IMR-90 (cell line): ENCODE measurements around the gene CD96. TPM values are rescaled to one million over a fixed set of nuclear protein-coding genes. Genes with fewer than 3 reads are reported as not detected.
A peak's percentile ranks its signal among the peaks of the same experiment; 100 is the strongest.
"Not testable (repeated sequence)": the region's sequence is repeated elsewhere in the genome, so short reads cannot be mapped to it uniquely, and the experiment has no call there.

ENCODE experiments used
- ATAC-seq: fragments of 200-7000 bp; cut with Tn5 transposase; 2 replicates; pipeline ENCODE4 v1.9.1; 2020; ENCODE audit warnings: low read depth, mild to moderate bottlenecking, moderate library complexity
- BruUV-seq: library from RNA; stranded (reverse); fragments of 400-500 nt; replicated peaks from 2 replicates; lab custom pipeline; 2021; lab: Mats Ljungman, UMichigan
- CTCF ChIA-PET: fragments of 300-600 bp; formaldehyde crosslinking; extraction: SDS; loops from one replicate; lab custom pipeline; 2021; ENCODE audit warnings: antibody characterized with exemption; lab: Yijun Ruan, JAX
- POLR2A ChIA-PET: fragments of 300-600 bp; sonication (Branson Sonifier 250); formaldehyde crosslinking; loops from one replicate; lab custom pipeline; 2022; ENCODE audit warnings: antibody characterized with exemption; ENCODE audit not compliant: unreplicated experiment; lab: Charles Lee
- DNase-seq: peaks from one replicate; pipeline ENCODE4 v3.0.0; 2013
- H2AFZ ChIP-seq: replicated peaks from 2 replicates; pipeline ENCODE3; 2013; ENCODE audit warnings: low read length, mild to moderate bottlenecking; ENCODE audit not compliant: poor library complexity
- H2AK5ac ChIP-seq: 2 replicates; pipeline ENCODE4 v1.6.1; 2013; ENCODE audit warnings: low read depth, low read length, inconsistent platforms
- H2AK9ac ChIP-seq: replicated peaks from 2 replicates; pipeline ENCODE3; 2013; ENCODE audit warnings: mild to moderate bottlenecking, low read depth, low read length, moderate library complexity; ENCODE audit not compliant: poor library complexity
- H2BK120ac ChIP-seq: 2 replicates; pipeline ENCODE4 v1.6.1; 2013; ENCODE audit warnings: low read depth, low read length, inconsistent platforms
- H2BK15ac ChIP-seq: 3 replicates; pipeline ENCODE4 v1.6.1; 2013; ENCODE audit warnings: low read depth, low read length, inconsistent platforms
- H2BK20ac ChIP-seq: 2 replicates; pipeline ENCODE4 v1.6.1; 2013; ENCODE audit warnings: low read depth, mild to moderate bottlenecking, inconsistent platforms, low read length, moderate library complexity
- H2BK5ac ChIP-seq: 2 replicates; pipeline ENCODE4 v1.6.1; 2013; ENCODE audit warnings: mild to moderate bottlenecking, low read depth, low read length, inconsistent platforms; ENCODE audit not compliant: poor library complexity, severe bottlenecking
- H3K14ac ChIP-seq: replicated peaks from 2 replicates; pipeline ENCODE4 v1.6.1; 2013; ENCODE audit warnings: low read depth, low read length, inconsistent platforms
- H3K18ac ChIP-seq: 2 replicates; pipeline ENCODE4 v1.6.1; 2013; ENCODE audit warnings: low read depth, low read length, control low read depth
- H3K23ac ChIP-seq: 2 replicates; pipeline ENCODE4 v1.6.1; 2013; ENCODE audit warnings: low read depth, low read length, inconsistent platforms
- H3K27ac ChIP-seq: 2 replicates; pipeline ENCODE4 v1.5.1; 2013; ENCODE audit warnings: mild to moderate bottlenecking, control low read depth, low read length; ENCODE audit not compliant: insufficient read depth
- H3K27me3 ChIP-seq: 2 replicates; pipeline ENCODE4 v1.6.1; 2013; ENCODE audit warnings: low read length; ENCODE audit not compliant: control insufficient read depth, insufficient read depth
- H3K36me3 ChIP-seq: 2 replicates; pipeline ENCODE4 v1.6.1; 2013; ENCODE audit warnings: low read length, mixed read lengths; ENCODE audit not compliant: control insufficient read depth, insufficient read depth
- H3K4ac ChIP-seq: 2 replicates; pipeline ENCODE4 v1.6.1; 2013; ENCODE audit warnings: low read depth, low read length, inconsistent platforms
- H3K4me1 ChIP-seq: 2 replicates; pipeline ENCODE4 v1.6.1; 2013; ENCODE audit warnings: low read length, mixed read lengths; ENCODE audit not compliant: control insufficient read depth, insufficient read depth
- H3K4me2 ChIP-seq: 2 replicates; pipeline ENCODE4 v1.6.1; 2013; ENCODE audit warnings: low read depth, mild to moderate bottlenecking, control low read depth, low read length, moderate library complexity
- H3K4me3 ChIP-seq: 2 replicates; pipeline ENCODE4 v1.5.1; 2013; ENCODE audit warnings: low read depth, mild to moderate bottlenecking, control low read depth, low read length, moderate library complexity; ENCODE audit not compliant: insufficient read depth
- H3K56ac ChIP-seq: 2 replicates; pipeline ENCODE4 v1.6.1; 2013; ENCODE audit warnings: low read length, inconsistent platforms; ENCODE audit not compliant: insufficient read depth; ENCODE audit errors: extremely low read depth
- H3K79me1 ChIP-seq, 2 experiments: 2 replicates each; pipeline ENCODE4 v1.6.1; 2013; ENCODE audit warnings: low read length in 2 of 2, inconsistent platforms in 1 of 2, low read depth in 1 of 2
- H3K9ac ChIP-seq: 2 replicates; pipeline ENCODE4 v1.6.1; 2013; ENCODE audit warnings: low read depth, low read length, control low read depth
- H3K9me1 ChIP-seq: 2 replicates; pipeline ENCODE4 v1.6.1; 2013; ENCODE audit warnings: low read length, inconsistent platforms; ENCODE audit not compliant: insufficient read depth
- H3K9me3 ChIP-seq: 2 replicates; pipeline ENCODE4 v1.6.1; 2013; ENCODE audit warnings: low read length; ENCODE audit not compliant: control insufficient read depth, insufficient read depth
- H4K20me1 ChIP-seq: 2 replicates; pipeline ENCODE4 v1.6.1; 2013; ENCODE audit warnings: low read length, inconsistent platforms; ENCODE audit not compliant: insufficient read depth
- H4K5ac ChIP-seq: 2 replicates; pipeline ENCODE4 v1.6.1; 2013; ENCODE audit warnings: mild to moderate bottlenecking, low read depth, low read length, control low read depth
- H4K8ac ChIP-seq, 2 experiments: 2 replicates each; pipeline ENCODE4 v1.6.1; 2013; ENCODE audit warnings: low read depth in 2 of 2, low read length in 2 of 2, control low read depth in 1 of 2, inconsistent platforms in 1 of 2
- H4K91ac ChIP-seq: 2 replicates; pipeline ENCODE4 v1.6.1; 2013; ENCODE audit warnings: low read depth, low read length, inconsistent platforms; ENCODE audit not compliant: insufficient read depth
- dilution Hi-C: fragments of 300-500 bp; cut with HindIII; formaldehyde crosslinking; loops from one replicate; pipeline ENCODE4 v1.14.3; 2018; ENCODE audit warnings: low sequenced_read_pairs; ENCODE audit not compliant: unreplicated experiment
- in situ Hi-C: fragments of 300-500 bp; cut with MboI; formaldehyde crosslinking; loops from 3 replicates; pipeline ENCODE4 v1.14.3; 2019; ENCODE audit warnings: low sequenced_read_pairs, inconsistent platforms, mixed read lengths
- intact Hi-C: fragments of 100-400 bp; cut with micrococcal nuclease; formaldehyde crosslinking; loops from 2 replicates; pipeline ENCODE4 v1.10.0; 2022
- polyA plus RNA-seq, 3 experiments: library from polyadenylated mRNA; depleted of rRNA; stranded (reverse); fragments of >200 nt; gene quantifications; 2 replicates each; pipeline ENCODE4 v1.2.3, GENCODE V29; 2012; ENCODE audit warnings: low replicate concordance in 1 of 3
- total RNA-seq: library from RNA; depleted of rRNA; stranded (reverse); fragments of >200 nt; gene quantifications from 2 replicates; pipeline ENCODE4 v1.2.3, GENCODE V29; 2012

Gene CD96
- total and polyA plus RNA-seq, 2 of the 4 experiments (the other 2 are of a cell fraction) = 0.05 to 0.18 TPM

GRCh38 chr3:111630638-111631037 lies 88.6 kb downstream of the CD96 start:
- H3K27me3 ChIP-seq, intact Hi-C loops, H3K4me3 ChIP-seq, H3K23ac ChIP-seq, CTCF ChIA-PET, H2BK15ac ChIP-seq, in situ Hi-C loops, H3K18ac ChIP-seq, BruUV-seq, H3K9ac ChIP-seq, H3K4me1 ChIP-seq, ATAC-seq, H3K14ac ChIP-seq, H2AK9ac ChIP-seq, H2BK5ac ChIP-seq, H2BK20ac ChIP-seq, H3K79me1 ChIP-seq, H3K36me3 ChIP-seq, H3K4me2 ChIP-seq, H3K27ac ChIP-seq, dilution Hi-C loops, POLR2A ChIA-PET, H4K91ac ChIP-seq, H4K8ac ChIP-seq, H2AK5ac ChIP-seq, H2AFZ ChIP-seq, H3K4ac ChIP-seq, H4K20me1 ChIP-seq, H3K56ac ChIP-seq, H3K9me3 ChIP-seq, H4K5ac ChIP-seq, H3K9me1 ChIP-seq, H2BK120ac ChIP-seq: not testable (repeated sequence)
- DNase-seq = peak; percentile 67
